SU-DHL-6 (cell line): ENCODE data around the gene CACNA1G.

Source experiments
- EZH2phosphoT487 ChIP-seq: fragments of 200-600 bp; sonication (generic), shearing (Covaris generic); conservative IDR thresholded peaks from 2 replicates; pipeline ENCODE4 v1.6.1; 2018; ENCODE audit warnings: mild to moderate bottlenecking, antibody characterized with exemption, low read length, moderate library complexity, mixed read lengths
- TF ChIP-seq, protein P1 (sequence below): fragments of 200-600 bp; sonication (generic); IDR thresholded peaks from one replicate; pipeline ENCODE4 v1.5.1; 2017; ENCODE audit warnings: antibody characterized with exemption, mild to moderate bottlenecking, low read length, moderate library complexity; ENCODE audit not compliant: insufficient read depth, poor library complexity, severe bottlenecking

DNA sequence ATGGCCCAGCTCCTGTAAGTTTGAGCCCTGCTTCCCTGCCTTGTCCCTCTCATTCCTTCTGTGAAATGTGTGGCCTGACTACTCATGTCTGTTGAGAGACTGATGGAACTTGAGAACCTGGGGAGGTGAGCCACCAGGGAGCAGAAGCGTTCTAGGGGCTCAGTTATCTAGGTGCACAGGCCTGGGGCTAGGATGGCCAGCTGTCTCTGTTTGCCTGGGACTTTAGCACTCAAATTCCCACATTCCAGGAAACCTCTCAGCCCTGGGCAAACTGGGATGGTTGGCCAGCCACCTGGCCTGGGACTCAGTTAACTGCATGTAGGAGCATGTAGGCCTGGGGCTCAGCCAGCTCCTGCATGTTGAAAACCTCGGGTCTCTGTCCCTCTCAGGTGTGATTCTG, 37.3 kb upstream of the CACNA1G start:
- TF ChIP-seq, protein P1, sequence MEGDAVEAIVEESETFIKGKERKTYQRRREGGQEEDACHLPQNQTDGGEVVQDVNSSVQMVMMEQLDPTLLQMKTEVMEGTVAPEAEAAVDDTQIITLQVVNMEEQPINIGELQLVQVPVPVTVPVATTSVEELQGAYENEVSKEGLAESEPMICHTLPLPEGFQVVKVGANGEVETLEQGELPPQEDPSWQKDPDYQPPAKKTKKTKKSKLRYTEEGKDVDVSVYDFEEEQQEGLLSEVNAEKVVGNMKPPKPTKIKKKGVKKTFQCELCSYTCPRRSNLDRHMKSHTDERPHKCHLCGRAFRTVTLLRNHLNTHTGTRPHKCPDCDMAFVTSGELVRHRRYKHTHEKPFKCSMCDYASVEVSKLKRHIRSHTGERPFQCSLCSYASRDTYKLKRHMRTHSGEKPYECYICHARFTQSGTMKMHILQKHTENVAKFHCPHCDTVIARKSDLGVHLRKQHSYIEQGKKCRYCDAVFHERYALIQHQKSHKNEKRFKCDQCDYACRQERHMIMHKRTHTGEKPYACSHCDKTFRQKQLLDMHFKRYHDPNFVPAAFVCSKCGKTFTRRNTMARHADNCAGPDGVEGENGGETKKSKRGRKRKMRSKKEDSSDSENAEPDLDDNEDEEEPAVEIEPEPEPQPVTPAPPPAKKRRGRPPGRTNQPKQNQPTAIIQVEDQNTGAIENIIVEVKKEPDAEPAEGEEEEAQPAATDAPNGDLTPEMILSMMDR, result no peak
- no peak for TF ChIP-seq EZH2phosphoT487
